GM21737 (cell line): Measurements from ENCODE around the gene RPS28.
A peak's percentile ranks its signal among the peaks of the same experiment; 100 is the strongest.

Experiments used
- ATAC-seq: cut with Tn5 transposase; IDR thresholded peaks from one replicate; pipeline ENCODE4 v1.9.1; 2021; ENCODE audit warnings: mild to moderate bottlenecking, moderate library complexity; ENCODE audit not compliant: unreplicated experiment

Gene RPS28

DNA sequence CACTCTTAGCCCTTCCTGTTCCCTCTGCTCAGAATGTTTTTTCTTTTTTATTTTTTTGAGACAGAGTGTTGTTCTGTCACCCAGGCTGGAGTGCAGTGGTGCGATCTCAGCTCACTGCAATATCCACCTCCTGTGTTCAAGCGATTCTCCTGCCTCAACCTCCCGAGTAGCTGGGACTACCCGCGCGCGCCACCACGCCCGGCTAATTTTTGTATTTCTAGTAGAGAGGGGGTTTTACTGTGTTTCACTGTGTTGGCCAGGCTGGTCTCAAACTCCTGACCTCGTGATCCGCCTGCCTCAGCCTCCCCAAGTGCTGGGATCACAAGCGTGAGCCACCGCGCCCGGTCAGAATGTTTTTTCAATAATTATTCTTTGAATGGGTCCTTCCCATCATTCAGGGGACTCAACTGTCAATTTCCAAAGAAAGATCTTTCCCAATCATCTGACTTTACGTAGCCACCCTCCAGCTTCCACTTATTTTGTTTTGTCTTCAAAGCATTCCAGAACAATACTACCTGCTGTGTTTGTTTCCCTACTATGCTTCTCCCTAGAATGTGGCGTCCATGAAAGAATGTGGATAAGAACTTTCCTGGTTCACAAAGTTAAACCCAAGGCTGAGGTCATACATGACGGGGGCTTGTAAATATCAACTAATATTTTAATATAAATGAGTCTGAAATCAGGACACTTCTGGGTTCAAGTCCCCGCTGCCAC, 1.3 kb upstream of the RPS28 start:
- no peak for ATAC-seq

DNA sequence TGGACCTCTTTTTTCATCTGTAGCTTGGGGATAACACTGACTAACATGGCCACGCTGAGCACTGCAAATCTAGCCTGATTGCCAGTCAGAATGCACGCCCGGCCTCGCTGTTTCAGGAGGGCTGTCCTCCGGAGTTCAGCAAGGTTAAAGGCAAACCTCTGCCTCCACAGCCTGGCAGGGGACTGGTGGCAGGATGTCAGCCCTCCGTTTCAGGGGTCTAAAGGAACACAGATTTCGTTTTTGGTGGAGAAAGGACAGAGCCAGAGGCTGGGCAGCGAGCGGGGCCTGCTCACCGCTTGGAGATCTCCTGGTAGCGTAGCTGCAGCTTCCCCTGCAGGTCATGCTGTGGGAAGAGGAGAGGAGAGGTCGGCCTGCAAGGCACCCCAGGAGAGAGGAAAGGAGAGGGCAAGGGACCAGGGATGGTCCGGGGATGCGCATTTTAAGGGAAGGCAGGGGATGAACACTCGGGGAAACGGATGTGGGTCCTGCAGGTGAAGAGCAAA, 681 bp upstream of the RPS28 start:
- ATAC-seq, result peak; percentile 14

DNA sequence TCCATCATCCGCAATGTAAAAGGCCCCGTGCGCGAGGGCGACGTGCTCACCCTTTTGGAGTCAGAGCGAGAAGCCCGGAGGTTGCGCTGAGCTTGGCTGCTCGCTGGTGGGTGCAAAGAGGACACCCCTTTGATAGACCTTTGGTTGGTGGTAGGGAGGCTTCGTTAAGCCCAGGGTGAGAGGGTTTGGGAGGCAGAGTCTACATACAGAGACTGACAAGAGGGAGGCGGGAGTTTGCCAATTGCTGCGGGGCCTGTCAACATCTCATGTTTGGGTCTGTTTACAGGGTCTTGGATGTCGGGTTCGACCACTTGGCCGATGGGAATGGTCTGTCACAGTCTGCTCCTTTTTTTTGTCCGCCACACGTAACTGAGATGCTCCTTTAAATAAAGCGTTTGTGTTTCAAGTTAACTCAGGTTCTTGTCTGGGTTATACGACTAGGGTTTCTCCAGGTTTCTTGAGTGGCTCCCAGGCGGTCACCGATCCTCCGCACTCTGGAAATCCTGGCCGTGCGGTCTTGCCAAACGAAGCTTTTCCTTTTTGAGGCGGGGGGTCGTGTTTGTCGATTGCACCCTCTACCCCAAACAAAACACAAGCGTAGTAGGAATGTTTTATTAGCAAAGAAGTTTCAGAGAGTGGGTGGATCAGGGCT, 816 bp downstream of the RPS28 start:
- ATAC-seq, result no peak

DNA sequence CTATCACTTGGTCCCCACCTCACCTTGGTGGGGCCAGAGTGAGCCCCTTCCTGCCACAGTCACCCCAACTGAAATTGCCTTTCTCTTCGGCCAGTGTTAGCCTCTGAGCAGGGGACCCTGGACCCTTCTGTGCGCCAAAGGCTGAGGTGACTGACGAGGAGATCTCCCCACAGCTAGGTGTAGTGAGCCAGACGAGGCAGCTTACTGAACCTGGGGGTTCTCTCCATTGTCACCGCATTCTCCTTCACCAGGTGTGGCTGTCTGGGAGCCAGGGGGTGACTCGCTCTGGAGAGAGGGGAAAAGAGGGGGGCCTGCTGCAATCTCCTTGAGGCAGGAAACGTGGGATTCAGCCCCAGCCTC, 1.3 kb downstream of the RPS28 start:
- ATAC-seq, result no peak

DNA sequence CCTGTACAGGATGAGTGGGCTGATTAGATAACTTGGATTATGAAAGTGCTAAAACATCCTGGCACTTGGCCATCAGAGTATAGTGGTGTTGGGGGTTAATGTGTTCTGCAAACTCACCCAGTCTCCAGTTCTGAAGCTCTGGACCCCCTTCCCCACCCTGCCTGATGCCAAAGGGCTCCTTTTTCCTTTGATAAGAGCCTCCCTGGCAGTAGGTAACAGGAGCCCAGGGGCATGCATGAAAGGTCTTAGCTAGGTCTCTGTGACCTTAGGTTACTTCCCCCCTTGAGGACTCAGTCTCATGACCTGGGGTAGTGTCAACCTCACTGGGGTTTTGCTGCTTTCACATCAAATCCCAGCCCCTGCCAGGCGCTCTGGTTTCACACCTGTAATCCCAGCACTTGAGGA, 2.5 kb downstream of the RPS28 start:
- no peak for ATAC-seq

DNA sequence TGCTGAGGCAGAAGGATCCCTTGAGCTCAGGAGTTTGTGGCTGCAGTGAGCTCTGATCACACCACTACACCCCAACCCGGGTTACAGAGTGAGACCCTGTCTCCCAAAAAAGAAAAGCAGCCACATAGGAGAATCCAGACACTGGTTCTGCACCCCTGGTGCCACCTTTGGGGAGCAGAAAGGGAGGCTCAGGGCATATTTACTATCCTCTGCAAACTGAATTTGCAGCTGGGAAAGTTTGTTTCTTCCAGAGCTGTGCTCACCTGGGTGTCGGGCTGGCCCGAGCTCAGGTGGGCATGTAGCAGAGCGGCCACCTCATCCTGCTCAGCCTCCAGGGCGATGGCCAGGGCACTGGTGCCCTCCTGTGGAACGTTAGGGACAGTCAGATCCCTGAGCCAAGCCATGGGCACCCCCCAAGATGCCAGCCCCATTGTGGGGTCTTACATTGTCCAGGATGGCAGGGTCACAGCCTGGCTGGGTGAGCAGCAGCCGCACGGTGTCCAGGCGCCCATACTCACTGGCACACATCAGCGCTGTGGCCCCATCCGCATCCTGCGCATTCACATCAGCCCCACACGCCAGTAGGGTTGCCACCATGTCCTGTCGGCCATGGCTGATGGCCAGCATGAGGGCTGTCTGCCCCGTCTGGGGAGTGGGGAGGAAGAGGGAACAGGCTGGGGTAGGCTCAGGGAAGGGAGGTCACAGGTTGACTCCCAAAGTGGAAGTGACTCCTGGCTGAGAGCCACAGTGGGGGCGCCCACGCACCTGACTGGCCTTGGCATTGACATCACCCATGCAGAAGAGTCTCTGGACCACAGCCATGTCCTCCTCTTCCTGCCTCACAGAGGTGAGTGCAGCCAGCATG, 3.1 kb downstream of the RPS28 start:
- ATAC-seq, result no peak

DNA sequence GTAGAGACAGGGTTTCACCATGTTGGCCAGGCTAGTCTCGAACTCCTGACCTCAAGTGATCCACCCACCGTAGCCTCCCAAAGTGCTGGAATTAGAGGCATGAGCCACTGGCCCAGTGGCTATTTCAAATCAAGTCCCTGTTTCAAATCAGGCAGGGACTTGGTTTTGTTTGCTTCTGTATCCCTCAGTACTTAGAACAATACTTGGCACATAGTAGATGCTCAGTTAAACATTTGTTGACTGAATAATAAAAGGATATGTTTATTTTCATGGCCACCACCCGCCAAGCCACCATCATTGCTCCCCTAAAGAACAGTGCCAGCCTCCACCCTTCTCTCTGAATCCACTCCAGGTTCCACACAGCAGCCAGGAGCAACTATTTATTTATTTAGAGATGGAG, 4.2 kb downstream of the RPS28 start:
- ATAC-seq, result no peak

DNA sequence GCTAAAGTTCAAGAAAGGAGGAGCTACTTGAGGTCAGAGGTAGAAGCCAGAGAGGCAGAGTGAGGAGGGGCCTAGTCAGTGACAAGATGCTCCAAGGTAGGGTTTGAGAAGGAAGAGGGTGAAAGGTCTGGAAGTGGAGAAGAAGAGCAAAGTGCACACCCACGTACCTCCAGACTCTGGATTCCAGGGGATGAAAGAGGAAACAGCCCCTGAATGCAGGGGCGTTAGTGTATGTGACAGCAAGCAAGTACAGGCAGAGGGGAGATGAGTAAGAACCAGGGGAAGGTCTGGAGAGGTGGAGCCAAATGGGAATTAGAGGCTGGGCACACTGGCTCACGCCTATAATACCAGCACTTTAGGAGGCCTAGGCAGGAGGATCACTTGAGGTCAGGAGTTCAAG, 8.7 kb downstream of the RPS28 start:
- ATAC-seq, result no peak

DNA sequence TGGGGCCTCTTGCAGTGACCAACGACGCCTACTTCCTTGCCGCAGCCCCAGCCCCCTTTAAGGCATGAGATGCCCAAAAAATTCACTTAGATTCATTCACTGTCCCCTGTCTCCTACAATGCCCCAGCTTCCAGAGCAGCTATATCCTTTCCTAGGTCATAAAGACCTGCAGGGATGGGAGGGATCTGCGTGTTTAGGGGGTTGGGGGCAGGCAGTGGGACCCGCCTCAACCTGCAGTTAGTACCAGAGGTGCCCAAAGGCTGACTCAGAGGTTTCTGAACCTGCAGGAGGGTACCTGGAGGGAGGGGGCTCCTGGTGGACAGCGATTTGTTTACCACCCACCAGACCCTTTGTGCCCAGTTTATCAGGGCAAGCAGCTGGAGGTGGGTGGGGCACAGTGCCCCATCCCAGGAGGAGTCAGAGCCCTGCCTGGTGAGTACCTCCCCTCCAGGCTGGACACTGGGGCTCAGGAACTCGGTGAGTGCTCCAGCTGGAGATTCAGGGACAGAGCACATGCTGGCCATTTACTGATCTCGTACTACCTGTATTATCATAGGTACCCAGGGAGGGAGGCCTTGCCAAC, 10.1 kb downstream of the RPS28 start:
- no peak for ATAC-seq

DNA sequence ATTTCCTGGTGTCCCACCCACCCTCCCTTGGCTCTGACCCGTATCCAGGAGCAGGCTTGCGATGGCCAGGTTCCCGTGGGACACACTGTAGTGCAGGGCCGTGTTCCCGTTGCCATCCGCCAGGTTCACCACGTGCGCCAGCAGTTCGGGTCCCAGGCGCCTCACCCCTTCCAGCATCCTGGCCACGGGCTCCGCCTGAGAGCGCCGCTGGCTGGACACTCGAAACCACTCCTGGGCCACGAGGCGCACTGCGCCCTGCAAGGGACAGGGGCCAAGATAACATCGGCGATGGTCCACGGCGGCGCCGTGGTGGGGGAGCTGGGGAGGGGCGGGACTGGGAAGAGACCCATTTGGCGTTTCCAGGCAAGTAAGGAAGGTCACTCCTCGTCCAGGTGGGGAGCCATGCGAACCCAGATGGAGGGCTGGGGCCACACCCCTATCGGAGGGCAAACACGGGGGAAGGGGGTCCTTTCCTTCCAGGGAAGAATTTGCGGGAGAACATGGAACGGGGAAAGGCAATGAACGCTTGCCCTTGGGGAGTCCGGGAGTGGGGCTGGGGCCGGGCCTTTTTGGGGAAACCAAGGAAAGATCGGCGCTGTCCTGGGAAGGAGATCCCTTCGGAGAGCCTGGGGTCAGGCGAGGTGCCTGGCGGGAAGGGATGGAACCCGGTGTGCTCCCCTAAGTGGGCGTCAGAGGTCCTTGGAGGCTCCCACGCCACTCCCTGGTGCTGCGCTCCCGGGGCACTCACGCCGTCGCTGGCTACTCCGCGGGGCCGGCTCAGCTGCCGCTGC, 11.9 kb downstream of the RPS28 start:
- ATAC-seq, result no peak

DNA sequence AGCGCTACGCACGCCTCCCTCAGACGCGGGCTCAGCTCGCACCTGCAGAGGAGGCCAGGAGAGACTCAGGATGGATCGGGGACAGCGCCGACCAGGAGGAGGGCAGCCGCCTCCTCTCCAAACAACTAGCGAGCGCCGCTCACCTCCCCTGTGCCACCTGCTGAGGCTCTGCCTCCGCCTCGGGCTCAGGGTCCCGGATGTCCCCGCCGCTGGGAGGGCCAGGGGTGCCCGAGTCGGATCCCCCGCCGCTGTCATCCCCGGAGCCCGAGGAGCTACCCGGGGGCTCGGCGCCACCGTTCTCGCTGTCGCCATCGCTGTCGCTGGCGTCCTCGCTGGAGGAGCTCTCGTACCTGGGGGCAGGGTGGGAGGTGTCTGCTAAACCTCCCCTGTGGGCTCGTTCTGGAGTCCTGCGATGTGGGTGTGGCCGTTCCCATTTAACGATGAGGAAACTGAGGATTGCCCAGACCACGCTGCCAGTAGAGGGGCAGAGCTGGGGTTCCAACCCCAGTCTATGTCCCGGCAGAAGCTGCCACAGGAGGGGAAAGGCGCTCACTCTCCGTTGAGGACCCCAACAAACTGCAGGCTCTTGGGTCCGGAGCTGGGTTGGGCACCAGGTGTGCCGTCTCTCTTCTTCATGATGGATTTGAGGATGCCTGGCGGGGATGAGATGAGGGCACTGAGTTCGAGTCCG, 12.6 kb downstream of the RPS28 start:
- no peak for ATAC-seq

DNA sequence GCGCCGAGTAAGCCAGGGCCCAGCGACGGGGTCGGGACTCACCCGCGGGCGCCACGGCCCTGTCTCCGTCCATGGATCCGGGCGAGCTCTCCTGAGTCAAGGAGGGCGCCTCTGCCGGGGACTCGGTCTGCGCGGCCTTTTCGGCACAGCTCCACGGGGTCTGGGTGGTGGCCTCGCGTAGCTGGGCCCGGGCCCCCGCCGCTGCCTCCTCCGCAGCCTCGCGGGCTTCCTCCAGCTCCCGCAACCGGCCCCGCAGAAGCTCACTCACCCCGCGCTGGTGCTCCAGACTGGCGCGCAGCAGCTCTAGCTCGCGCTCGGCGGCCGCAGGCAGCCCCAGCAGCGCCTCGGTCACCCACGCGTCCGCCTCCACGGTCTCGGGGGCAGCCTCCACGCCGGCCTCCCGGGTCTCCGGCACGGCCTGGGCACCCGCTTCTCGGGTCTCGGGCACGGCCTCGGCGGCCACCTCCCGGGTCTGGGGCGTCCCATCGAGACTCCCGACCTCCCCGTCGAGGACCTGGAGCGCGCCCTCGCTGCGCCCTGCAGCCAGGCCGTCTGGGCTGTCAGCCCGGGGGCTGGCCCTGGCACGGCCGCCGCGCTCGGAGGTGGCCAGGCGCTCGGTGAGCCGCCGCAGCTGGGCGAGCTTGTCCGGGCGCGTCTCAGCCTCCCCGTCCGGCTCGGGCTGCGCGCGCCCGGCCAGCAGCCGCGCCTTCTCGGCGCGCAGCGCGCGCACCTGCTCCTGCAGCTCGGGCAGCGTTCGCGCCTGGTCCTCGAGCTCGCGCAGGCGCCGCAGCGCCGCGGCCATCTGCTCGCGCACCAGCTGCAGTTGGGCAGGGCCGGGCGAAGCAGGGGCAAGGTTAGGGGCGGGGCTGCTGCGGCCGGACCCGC, 13.4 kb downstream of the RPS28 start:
- ATAC-seq, result no peak

DNA sequence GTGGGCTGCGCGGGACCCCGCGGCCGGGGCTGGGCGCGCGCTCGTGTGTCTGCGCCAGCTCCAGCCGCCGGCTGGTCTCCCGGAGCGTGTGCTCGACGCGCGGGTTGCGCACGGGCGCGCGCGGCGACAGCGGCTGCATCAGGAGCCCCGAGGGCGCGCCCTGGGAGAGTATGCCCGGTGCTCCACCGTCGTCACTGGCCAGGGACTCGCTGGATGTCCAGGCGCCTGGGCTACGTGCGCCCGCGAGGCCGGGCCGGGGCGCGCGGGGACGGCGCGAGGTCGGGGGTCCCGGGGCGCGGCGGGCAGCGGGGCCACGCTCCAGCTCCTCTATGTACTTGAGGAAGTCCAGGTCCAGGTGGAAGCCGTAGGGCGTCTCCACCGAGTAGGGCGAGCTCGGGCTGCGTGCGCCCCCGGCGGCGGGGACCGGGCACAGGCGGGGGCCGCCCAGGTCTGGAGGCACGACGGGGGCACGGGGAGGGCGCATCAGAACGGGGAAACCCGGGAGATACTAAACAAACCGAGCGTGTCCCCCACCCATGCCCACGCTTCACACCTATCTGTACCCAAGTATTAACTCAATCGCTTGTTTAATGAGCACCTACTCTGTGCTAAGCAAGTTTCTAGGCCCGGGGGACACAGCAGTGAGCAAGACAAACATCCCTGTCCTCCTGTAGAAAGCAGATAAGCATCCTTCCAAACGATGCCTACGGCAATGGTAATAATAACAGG, 14.2 kb downstream of the RPS28 start:
- ATAC-seq, result no peak

DNA sequence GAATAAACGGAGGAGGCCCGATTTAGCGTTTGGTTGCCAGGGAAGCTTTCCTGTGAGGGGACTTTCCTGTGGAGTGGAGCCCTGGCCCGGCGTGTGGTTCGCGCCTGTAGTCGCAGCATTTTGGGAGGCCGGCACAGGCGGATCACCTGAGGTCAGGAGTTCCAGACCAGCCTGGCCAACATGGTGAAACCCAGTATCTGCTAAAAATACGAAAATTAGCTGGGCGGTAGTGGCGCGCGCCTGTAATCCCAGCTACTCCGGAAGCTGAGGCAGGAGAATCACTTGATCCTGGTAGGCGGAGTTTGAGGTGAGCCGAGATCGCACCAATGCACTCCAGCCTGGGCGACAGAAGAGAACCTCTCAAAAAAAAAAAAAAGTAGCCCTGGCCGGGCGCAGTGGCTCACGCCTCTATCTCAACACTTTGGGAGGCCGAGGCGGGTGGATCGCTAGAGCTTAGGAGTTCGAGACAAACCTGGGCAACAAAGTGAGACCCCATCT, 14.8 kb downstream of the RPS28 start:
- no peak for ATAC-seq

DNA sequence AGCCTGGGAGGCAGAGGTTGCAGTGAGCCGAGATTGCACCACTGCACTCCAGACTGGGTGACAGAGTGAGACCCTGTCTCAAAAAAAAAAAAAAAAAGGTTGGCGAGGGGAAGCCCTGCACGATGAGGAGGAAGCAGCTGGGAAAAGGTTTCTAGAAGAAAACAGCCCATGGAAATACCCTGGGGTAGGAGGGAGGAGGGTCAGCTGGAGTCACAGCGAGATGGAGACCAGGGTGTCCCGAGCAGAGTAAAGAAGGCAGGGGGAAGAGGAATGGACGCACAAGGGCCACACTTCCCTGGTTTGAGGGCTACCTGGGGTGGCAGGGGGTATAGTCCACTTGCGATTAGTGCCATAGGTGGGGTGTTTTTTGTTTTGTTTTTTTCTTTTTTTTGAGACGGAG, 15.4 kb downstream of the RPS28 start:
- no peak for ATAC-seq

DNA sequence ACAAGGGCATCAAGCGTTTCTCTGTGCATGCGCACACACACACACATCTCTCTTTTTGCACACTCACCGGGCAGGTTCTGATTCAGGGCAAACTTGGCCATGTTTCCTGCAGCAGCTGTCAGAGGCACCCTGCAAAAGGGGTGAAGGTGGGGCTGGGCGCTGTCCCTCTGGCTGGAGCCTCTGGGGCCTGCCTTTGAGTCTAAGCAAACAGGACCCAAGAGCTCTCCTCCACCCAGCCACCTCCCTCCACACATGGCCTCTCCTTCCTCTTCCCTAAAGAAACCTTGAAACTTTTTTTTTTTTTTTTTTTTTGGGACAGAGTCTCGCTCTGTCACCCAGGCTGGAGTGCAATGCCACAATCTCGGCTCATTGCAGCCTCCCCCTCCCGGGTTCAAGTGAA, 16.4 kb downstream of the RPS28 start:
- no peak for ATAC-seq

DNA sequence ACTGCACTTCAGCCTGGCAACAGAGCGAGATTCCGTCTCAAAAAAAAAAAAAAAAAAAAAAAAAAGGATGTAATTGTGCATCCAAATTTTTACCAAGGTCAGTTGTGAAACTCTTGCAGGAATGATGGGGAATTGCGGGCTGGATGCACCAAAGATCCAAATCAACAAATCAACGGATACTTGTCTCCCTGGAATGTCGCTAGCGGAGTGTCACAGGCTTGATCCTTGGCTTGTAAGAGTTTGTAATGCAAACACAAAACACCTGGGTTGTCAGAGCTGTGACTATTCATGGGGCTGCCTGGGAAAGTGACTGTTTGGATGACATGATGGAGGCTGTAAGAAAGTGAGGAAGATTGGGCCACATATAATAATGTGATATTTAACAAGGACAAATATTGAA, 17.5 kb downstream of the RPS28 start:
- no peak for ATAC-seq
